Stimulated activated CD8-positive, alpha-beta memory T cell treated with anti-CD3 and anti-CD28 coated beads, Interleukin-15, amount 100 ng/mL, for 1 hour (primary cell): ENCODE measurements around the gene SPDYE2B.
"Not testable (repeated sequence)": the region's sequence is repeated elsewhere in the genome, so short reads cannot be mapped to it uniquely, and the experiment has no call there.

Experiments used
- DNase-seq: peaks from one replicate; pipeline ENCODE4 v3.0.0-alpha.2; 2020; ENCODE audit warnings: low read depth

SPDYE2B gene

GRCh38 chr7:102643404-102643803 is 6.7 kb upstream of the SPDYE2B start:
- DNase-seq: not testable (repeated sequence)

DNA sequence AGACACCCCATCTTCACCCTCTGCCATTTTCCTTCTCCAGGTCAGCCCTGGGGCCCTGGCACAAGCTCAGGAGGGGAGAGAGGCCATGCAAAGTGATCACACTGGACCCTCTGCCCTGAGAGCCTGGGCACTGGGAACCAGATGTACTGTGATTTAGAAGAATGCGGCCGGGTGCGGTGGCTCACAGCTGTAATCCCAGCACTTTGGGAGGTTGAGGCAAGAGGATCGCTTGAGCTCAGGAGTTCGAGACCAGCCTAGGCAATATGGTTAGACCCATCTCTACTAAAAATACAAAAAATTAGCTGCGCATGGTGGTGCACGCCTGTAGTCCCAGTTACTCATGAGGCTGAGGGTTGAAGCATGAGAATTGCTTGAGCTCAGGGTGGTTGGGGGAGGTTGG is 2.3 kb upstream of the SPDYE2B start:
- not testable (repeated sequence) for DNase-seq

DNA sequence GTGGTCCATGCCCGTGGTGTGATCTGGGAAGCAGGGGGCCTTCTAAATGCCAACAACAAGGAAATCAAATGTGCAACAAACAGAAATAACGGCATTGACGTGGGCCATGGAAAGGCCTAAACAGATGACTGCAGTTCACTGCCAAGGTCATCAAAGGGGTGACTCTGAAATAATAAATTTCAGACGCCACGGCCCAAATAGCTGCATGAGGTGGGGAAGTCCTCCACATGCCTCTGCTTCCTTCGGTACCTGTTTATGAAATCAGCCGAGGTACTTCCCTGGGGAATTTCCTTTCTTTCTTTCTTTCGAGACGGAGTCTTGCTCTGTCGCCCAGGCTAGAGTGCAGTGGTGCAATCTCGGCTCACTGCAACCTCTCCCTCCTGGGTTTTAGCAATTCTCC is 14.6 kb downstream of the SPDYE2B start:
- not testable (repeated sequence) for DNase-seq

GRCh38 chr7:102666850-102667249 is 16.7 kb downstream of the SPDYE2B start:
- not testable (repeated sequence) for DNase-seq

- DNase-seq: not testable (repeated sequence)
Observed at GRCh38 chr7:102667523-102667922, 17.4 kb downstream of the SPDYE2B start.

DNA sequence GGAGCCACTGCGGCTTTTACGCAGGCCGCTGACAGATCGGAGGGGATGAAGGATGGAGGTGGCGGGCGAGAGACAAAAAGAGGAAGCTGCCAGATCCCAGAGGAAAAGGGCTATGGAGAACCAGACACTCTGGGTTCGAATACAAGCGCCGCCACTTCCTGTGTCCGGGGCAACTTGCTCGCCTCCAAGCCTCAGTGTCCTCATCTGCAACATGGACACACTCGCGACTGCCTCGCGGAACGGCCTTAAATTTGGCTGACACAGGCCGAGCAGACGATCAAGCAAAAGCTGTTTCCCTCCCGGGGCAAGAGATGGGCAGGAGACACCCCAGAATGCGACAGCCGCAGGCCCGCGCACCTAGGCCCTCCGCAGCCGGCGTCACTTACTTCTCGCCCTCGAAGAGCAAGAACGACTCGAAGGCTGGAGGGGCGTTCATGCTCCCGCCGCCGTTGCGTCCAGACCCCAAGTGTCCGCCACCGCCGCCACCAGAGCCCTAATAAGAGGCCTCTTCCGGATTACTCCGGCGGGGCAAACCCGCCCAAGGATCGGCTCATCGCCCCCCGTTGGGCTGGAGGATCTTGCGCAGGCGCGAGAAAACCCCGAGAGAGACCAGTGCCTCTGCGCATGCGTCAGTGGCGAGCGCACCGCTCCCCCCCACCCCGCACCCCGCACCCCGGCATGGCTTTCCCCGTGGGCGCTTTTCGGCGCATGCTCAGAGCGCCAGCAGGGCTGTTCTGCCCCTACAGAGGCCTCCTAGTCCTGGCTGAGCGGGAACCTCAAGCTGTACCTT is 21.2 kb downstream of the SPDYE2B start, which contains the start of gene POLR2J2:
Gene POLR2J2 (minus strand): TSS at position 498 of the 790 bp plus-strand sequence. CDS start 62 bp downstream, at position 436.
- DNase-seq: not testable (repeated sequence)

DNA sequence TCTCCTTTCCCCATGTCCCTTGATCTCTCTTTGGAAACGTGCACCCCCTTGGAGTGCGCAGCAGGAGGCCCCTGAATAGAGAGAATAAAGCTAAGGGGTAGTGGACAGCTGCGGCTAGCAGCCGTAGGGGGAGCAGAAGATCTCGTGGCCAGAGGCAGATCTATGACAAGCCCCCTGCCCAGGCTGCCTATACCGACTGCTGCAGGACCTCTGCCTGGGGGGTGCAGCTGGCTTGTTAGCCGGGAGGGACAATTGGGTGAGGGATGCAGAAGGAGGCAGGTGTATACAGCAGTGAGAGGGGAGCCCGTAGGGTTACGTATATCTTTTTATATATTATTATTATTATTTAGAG is 21.8 kb downstream of the SPDYE2B start:
- not testable (repeated sequence) for DNase-seq

- DNase-seq: not testable (repeated sequence)
Observed at GRCh38 chr7:102673447-102674067, 23.4 kb downstream of the SPDYE2B start.

GRCh38 chr7:102675545-102675944 is 25.4 kb downstream of the SPDYE2B start:
- DNase-seq: not testable (repeated sequence)

GRCh38 chr7:102680780-102681179 is 30.7 kb downstream of the SPDYE2B start:
- not testable (repeated sequence) for DNase-seq

DNA sequence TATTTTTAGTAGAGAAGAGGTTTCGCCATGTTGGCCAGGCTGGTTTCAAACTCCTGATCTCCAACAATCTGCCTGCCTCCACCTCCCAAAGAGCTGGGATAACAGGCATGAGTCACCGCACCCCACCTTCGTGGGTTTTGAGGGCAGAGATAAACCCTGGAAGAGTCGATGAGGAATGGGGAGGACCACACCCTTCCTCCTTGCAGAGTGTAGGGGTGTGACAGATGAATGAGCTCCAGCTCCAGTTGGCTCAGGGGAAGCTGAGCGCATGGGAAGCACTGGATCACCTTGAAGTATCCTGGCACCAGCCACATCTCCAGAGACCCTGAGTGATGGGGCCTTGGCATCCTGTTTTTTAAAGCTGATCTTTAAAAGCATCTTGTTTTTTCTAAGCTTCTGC is 32.4 kb downstream of the SPDYE2B start:
- DNase-seq: not testable (repeated sequence)

DNA sequence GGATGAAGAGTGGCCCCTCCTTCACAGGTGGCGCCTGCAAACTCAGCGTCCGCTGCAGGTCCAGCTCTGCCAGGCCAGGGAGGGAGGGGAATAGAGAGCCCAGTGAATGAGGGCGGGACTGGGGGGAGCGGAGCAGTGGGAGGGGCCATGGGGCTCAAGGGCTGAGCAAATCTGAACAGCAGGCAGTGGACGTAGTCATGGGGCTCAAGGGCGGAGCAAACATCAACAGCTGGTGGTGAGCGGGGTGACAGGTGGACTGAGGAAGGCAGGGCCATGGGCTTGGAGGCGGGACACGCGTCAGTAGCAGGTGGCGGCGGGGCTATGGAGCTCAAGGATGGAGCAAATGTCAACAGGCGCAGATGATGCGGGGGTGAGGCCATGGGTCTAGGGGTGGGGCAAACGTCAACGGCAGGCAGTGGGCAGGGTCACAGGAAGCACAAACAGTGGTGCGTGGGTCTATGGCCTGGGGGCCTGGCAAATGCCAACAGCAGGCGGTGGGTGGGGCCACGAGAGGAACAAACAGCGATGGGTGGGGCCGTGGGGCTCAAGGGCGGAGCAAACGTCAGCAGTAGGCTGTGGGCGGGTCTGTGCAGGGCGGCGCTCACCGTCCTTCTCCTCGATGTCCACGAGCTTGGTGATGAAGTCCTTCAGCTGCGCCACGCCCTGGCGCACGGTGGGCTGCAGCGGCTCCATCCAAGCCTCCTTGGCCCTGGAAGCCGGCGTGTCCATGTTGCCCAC is 38.3 kb downstream of the SPDYE2B start:
- DNase-seq: not testable (repeated sequence)

GRCh38 chr7:102689436-102690282 is 39.5 kb downstream of the SPDYE2B start:
- not testable (repeated sequence) for DNase-seq

- DNase-seq: not testable (repeated sequence)
Observed at GRCh38 chr7:102690602-102691001, 40.5 kb downstream of the SPDYE2B start.

DNA sequence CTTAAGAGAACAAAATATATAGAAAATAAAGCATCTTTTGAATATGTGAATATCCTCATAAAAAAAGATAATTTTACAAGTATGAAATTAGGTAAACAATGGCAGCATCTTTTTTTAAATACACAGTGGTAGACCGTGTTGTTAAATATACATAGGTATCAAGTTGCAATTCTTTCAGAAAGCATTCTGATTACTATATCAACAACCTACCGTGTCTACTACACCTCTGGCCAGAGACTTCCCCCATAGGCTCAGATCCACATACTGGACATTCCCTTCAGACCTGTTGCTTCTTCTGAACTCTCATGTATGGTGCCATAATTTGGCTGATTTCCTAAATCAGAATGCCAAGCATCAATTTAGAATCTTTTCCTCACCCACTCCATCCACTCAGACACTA is 43.9 kb downstream of the SPDYE2B start:
- not testable (repeated sequence) for DNase-seq

- DNase-seq: not testable (repeated sequence)
Observed at GRCh38 chr7:102695033-102695552, 45.0 kb downstream of the SPDYE2B start.

DNA sequence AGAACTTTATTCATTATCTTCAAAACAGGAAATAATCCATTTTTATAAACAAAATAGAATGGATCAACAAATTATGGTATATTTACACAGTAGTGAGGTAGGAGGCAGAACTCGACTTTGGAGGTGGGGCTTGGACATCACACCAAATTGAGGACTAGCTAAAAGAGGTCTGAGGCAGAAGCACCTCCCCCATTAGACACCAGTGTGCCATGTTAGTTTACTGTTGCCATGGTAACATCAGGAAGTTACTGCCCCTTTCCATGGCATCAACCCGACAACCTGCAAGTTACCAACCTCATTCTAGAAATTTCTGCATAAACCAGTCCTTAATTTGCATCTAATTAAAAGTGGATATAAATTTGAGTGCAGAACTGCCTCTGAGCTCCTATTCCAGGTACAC is 45.9 kb downstream of the SPDYE2B start:
- DNase-seq: not testable (repeated sequence)

DNA sequence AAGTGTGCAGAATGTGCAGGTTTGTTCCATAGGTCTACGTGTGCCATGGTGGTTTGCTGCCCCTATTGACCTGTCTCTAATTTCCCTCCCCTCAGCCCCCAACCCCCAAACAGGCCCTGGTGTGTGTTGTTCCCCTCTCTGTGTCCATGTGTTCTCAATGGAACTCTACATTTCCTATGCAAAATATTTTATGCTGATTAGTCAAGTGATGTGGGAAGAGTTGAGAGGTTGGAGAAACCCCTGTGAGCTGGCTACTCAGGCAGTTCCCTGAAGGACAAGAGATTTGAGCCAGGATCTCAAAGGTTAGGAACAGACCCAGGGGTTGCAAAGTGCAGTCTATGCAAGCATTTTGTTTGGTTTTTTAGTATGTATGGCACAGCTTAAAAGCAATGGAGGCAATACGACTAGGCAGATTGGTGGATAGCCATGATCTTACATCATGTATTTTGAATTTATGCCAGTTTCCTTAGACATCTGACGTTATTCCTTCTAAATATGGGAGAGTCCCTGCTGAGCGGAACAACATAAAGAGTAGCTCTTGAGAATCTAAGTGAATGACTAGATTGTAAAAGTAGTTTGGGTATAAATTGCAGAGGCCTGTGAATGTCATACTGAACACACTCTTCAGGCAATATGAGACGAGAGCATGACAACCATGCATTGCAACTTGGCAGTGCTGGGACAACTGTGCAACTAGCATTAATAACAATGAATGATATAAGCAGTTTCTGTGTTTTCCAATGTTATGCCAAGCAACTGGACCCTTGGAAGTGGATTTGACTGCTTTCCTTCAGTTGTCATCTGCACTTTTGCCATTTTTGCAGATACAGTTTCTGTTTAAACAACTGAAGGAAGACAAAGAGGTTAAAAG is 47.8 kb downstream of the SPDYE2B start:
- DNase-seq: not testable (repeated sequence)

DNA sequence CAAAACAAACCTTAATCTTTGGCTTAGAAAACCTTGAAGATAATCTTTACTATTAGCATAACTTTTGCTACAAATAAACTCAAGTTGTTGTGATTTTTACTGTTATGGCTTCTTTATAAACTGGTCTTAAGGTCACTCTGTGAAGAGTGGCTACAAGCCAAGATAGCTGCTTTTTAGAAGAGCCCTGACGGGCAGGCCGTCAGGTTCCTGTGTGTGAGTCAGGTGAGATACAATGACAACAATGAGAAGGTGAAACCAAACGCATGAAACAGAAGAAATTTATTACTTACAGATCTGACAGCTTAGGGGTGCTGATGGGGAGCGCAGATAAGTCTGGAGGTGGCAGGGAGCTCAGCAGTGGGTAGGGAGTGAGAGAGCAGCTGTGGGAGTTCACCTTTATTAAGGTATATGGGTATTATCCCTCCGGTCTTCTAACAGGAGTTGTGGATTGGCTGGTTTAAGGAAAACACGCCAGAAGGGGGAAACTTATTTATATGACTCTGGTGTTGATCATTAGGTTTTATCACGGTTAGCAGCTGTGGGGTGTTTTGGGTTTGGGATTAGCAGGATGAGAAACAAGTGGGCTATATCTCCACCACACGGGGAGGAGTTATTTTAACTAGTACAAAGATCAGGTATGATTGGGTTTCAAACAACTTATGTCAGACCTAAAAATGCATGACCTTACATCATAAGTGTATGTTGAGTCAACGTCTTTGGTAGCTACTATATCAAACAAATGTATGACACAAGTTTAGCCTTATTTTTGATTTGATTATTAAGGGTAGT is 49.0 kb downstream of the SPDYE2B start:
- DNase-seq: not testable (repeated sequence)
